GM21737 (cell line): ENCODE data around the gene FANCG.

ENCODE experiments used
- ATAC-seq: cut with Tn5 transposase; IDR thresholded peaks from one replicate; pipeline ENCODE4 v1.9.1; 2021; ENCODE audit warnings: mild to moderate bottlenecking, moderate library complexity; ENCODE audit not compliant: unreplicated experiment

The FANCG gene

GRCh38 chr9:35069020-35069419 lies 10.7 kb downstream of the FANCG start:
- ATAC-seq: no peak

GRCh38 chr9:35067056-35067455 lies 12.7 kb downstream of the FANCG start:
- no peak for ATAC-seq

GRCh38 chr9:35060548-35061207 lies 19.1 kb downstream of the FANCG start:
- ATAC-seq: no peak

- ATAC-seq: no peak
Observed at GRCh38 chr9:35059438-35059837, 20.3 kb downstream of the FANCG start.

- ATAC-seq: no peak
Observed at GRCh38 chr9:35057271-35057620, 22.5 kb downstream of the FANCG start.

GRCh38 chr9:35056571-35057270 lies 23.0 kb downstream of the FANCG start:
- no peak for ATAC-seq

GRCh38 chr9:35054871-35055644 lies 24.7 kb downstream of the FANCG start:
- no peak for ATAC-seq

GRCh38 chr9:35054185-35054835 lies 25.4 kb downstream of the FANCG start:
- no peak for ATAC-seq

GRCh38 chr9:35051069-35051967 lies 28.4 kb downstream of the FANCG start:
- no peak for ATAC-seq

- no peak for ATAC-seq
Observed at GRCh38 chr9:35048511-35048910, 31.2 kb downstream of the FANCG start.

GRCh38 chr9:35044071-35044470 lies 35.7 kb downstream of the FANCG start:
- no peak for ATAC-seq

- no peak for ATAC-seq
Observed at GRCh38 chr9:35042891-35043545, 36.7 kb downstream of the FANCG start.

- ATAC-seq: no peak
Observed at GRCh38 chr9:35042081-35042604, 37.6 kb downstream of the FANCG start.

GRCh38 chr9:35035851-35036701 lies 43.7 kb downstream of the FANCG start:
- ATAC-seq: no peak

GRCh38 chr9:35033101-35033500 lies 46.6 kb downstream of the FANCG start:
- ATAC-seq: no peak

GRCh38 chr9:35029852-35030251 lies 49.9 kb downstream of the FANCG start:
- no peak for ATAC-seq

GRCh38 chr9:35029241-35029640 lies 50.5 kb downstream of the FANCG start:
- ATAC-seq: no peak

- ATAC-seq: no peak
Observed at GRCh38 chr9:35028341-35028740, 51.4 kb downstream of the FANCG start.

- ATAC-seq: no peak
Observed at GRCh38 chr9:35027860-35028259, 51.9 kb downstream of the FANCG start.
